Duodenal mucosa (tissue), 2 donors: ENCODE measurements around the gene BACH2.
A peak's percentile ranks its signal among the peaks of the same experiment; 100 is the strongest.
"Not testable (repeated sequence)": the region's sequence is repeated elsewhere in the genome, so short reads cannot be mapped to it uniquely, and the experiment has no call there.

Experiments
- H3K27ac ChIP-seq: one replicate; pipeline ENCODE4 v1.7.0; 2013; ENCODE audit warnings: low read depth, low read length
- H3K27me3 ChIP-seq, 2 donors: one replicate each; pipeline ENCODE4 v1.7.0; 2013; ENCODE audit warnings: low read length in 2 of 2, control low read depth in 1 of 2; ENCODE audit not compliant: insufficient read depth in 2 of 2, control insufficient read depth in 1 of 2
- H3K36me3 ChIP-seq, 2 donors: one replicate each; pipeline ENCODE4 v1.7.0; 2013; ENCODE audit warnings: low read length in 2 of 2, control low read depth in 1 of 2; ENCODE audit not compliant: insufficient read depth in 2 of 2, control insufficient read depth in 1 of 2
- H3K4me1 ChIP-seq, 2 donors: one replicate each; pipeline ENCODE4 v1.7.0; 2013; ENCODE audit warnings: low read length in 2 of 2, control low read depth in 1 of 2; ENCODE audit not compliant: insufficient read depth in 2 of 2, control insufficient read depth in 1 of 2
- H3K4me3 ChIP-seq, 2 donors: one replicate each; pipeline ENCODE4 v1.7.0; 2013; ENCODE audit warnings: low read length in 2 of 2, low read depth in 1 of 2
- H3K9ac ChIP-seq, 2 donors: one replicate each; pipeline ENCODE4 v1.7.0; 2013; ENCODE audit warnings: low read length in 2 of 2, low read depth in 1 of 2
- H3K9me3 ChIP-seq, 2 donors: one replicate each; pipeline ENCODE4 v1.7.0; 2013; ENCODE audit warnings: low read length in 2 of 2, control low read depth in 1 of 2; ENCODE audit not compliant: control insufficient read depth in 1 of 2

The BACH2 gene

DNA sequence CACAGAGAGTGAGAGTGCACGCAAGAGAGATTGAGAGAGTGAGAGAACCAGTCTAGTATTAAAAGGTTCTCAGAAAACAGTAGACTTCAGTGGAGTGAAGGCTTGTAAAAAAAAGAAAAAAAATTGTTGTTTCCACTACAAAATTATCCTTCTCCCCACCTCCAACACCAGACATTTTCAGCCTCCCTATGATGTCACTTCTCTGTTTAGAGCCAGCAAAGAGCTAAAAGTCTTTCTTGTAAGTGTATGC is 77.8 kb downstream of the BACH2 start:
- Histone ChIP-seq H3K27ac (peak overlapping the region; percentile 52), H3K4me3 (peak overlapping the region; percentile 25 to 35), H3K9me3 (peaks cover 0 to 5% of the 10 kb centered on the region in 2 donors), H3K9ac (peak overlapping the region; percentile 9 to 35), H3K4me1 (peaks cover 10 to 15% of the 10 kb centered on the region in 2 donors), H3K27me3 (no peaks in the 10 kb centered on the region), H3K36me3 (no peaks in the 10 kb centered on the region)

DNA sequence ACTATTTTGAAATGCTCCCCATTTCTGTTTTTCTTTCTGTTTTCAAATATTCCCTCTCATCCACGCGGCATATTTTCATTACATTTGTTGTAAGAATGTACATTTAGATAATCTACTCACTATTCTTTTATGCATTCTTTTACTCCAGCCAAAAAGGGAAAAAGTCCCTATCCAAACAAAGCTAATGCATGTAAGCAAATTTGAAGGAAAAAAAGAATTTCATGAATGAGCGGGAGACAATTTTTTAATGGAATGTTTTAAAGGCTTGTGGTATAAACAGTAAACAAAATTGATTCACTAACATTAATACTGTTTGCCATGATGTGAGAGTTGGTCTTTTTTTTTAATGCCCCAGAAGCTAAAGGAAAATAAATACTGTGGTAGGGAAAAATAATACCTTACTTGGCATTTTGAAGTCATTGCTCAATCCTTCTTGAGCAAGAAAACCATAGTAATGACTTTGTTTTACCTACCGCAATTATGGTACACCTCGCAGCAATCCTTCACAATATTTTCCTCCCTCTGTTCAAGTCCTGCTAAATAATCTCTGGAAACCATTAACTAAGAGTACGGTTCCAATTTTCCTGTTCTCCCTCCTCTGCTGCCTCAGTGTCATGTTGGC is 79.0 kb downstream of the BACH2 start:
- Histone ChIP-seq H3K9me3 (peaks cover 0 to 1% of the 10 kb centered on the region in 2 donors), H3K27me3 (no peaks in the 10 kb centered on the region), H3K27ac (peak overlapping the region; percentile 67), H3K9ac (peak overlapping the region in 1 of 2 donors; percentile 35), H3K36me3 (no peaks in the 10 kb centered on the region), H3K4me3 (no peak overlapping the region), H3K4me1 (peaks cover 10 to 15% of the 10 kb centered on the region in 2 donors)

DNA sequence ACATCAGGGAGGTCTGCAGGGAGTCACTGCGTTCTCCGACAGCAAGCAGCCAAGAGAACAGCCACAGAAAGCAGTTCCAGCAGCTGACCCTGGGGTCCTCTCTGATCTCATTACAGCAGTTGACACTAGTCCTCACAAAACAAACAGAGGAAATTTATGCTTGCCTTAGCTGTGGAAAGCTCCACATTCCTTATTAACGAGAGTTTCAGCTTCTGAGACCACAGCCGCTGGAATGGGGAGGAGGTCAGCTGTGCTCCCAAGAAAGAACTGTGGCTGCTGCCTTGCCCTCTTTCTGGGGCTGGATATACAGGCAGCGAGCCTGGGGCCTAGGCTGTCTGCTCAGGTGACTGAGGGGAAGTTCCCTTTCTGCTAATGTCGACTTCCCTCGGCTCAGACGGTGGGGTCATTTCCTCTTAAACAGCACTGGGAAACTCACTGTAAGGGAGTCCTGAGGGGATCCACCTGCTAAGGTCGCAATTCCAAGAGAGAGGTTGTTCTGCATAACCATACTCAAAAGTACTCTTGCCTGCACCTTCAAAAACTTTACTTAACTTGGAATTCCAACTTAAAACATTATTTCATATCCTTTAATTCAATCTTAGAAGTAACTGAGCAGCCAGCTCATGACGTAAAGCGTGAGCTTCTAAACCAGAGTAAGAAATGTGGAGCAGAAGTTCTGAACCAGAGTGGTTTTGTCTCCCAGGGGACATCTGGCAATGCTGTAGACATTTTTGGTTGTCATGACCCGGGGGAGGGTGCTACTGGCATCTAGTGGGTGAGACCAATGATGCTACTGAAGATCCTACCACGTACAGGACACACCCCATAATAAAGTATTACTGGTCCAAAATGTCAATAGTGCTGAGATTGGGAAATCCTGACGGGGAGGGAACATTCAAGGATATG is 80.3 kb downstream of the BACH2 start:
- Histone ChIP-seq H3K36me3 (no peaks in the 10 kb centered on the region), H3K9ac (no peak overlapping the region), H3K4me1 (peaks cover 10 to 15% of the 10 kb centered on the region in 2 donors), H3K9me3 (no peaks in the 10 kb centered on the region), H3K27ac (no peak overlapping the region), H3K4me3 (no peak overlapping the region), H3K27me3 (no peaks in the 10 kb centered on the region)

DNA sequence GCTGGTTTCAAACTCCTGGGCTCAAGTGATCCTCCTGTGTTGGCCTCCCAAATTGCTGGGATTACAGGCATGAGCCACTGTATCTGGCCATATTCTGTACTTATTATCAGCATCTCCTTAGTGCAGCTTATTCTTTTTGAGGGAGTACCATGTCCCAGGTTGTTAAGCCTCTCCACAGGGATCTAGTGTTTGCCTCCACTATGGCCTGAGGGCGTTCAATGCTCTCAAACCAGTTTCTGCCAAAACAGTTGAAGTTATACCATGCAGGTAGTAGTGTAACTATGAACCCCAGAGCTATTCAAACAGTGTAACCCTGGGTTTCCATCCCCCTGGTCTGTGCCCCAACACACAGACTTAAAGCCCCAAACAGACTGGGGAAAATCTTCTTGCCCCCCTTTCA is 81.7 kb downstream of the BACH2 start:
- Histone ChIP-seq H3K27ac (no peak overlapping the region), H3K36me3 (no peaks in the 10 kb centered on the region), H3K4me1 (peaks cover 10 to 15% of the 10 kb centered on the region in 2 donors), H3K4me3 (no peak overlapping the region), H3K27me3 (no peaks in the 10 kb centered on the region), H3K9ac (no peak overlapping the region), H3K9me3 (no peaks in the 10 kb centered on the region)

DNA sequence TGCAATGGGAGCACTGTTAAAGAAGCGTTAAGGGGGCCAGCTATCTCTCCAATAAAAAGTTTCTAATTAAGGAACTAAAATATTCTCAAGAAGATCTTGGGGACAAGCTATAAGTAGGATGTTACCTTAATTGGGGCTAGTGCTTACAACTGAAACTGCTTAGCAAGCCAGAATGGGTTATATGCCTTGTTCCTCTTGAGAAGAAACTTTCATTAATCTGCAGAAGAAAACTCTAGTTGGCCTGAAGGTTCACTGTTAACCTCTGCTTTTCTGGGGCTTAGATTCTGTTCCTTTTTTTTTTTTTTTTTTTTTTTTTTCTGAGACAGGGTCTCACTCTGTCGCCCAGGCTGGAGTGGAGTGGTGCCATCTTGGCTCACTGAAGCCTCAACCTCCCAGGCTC is 82.2 kb downstream of the BACH2 start:
- Histone ChIP-seq H3K27me3 (no peaks in the 10 kb centered on the region), H3K36me3 (no peaks in the 10 kb centered on the region), H3K9me3 (no peaks in the 10 kb centered on the region), H3K27ac (no peak overlapping the region), H3K9ac (no peak overlapping the region), H3K4me3 (no peak overlapping the region), H3K4me1 (peaks cover 8 to 15% of the 10 kb centered on the region in 2 donors)

DNA sequence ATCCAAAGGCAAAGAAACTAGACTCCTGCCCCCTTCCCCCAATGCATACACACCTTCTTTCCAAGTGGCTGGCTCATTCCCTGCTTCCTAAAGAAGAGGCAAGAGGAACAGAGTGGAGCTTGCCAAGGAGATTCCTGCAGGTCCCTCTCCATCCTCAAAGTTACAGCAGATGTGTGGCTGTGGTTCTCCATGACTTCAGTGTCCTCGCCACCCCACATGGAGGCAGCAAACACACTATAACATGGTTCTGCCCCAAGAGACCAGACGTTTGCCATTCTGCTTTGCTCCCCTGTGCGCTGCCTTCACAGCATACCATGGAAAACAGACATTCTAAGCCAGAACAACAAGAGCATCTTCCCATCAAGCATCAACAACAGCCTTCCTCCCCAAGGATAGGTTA is 84.4 kb downstream of the BACH2 start:
- Histone ChIP-seq H3K27ac (no peak overlapping the region), H3K4me1 (peaks cover 0 to 7% of the 10 kb centered on the region in 2 donors), H3K4me3 (no peak overlapping the region), H3K9me3 (no peaks in the 10 kb centered on the region), H3K36me3 (no peaks in the 10 kb centered on the region), H3K27me3 (no peaks in the 10 kb centered on the region), H3K9ac (no peak overlapping the region)

DNA sequence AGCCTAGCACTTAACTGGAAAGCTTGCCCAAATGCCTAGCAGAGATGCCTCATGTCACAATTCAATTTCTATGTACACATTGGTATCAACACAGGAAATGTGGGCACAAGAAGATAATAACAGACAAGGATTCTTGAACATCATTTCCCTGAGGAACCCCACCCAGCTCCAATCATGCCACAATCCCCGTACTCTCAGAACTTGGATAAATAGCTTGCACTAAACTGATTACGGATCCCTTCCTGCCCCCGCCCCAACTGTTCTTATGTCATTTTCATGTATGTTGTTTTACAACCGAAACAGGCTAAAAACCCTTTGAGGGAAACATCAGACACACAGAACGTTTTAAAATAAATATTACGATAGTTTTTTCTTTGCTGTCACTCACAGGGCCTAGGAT is 87.1 kb downstream of the BACH2 start:
- H3K27me3 ChIP-seq: no peaks in the 10 kb centered on the region

DNA sequence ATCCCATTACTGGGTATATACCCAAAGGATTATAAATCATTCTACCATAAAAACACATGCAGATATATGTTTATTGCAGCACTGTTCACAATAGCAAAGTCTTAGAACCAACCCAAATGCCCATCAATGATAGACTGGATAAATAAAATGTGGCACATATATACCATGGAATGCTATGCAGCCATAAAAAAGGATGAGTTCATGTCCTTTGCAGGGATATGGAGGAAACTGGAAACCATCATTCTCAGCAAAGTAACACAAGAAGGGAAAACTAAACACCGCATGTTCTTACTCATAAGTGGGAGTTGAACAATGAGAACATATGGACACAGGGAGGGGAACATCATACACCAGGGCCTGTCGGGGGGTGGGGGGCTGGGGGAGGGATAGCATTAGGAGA is 88.0 kb downstream of the BACH2 start:
- not testable (repeated sequence) for H3K9ac ChIP-seq, H3K27me3 ChIP-seq, H3K9me3 ChIP-seq, H3K27ac ChIP-seq, H3K4me3 ChIP-seq, H3K4me1 ChIP-seq, H3K36me3 ChIP-seq

More for the DNA sequence above, 87.1 kb downstream of the BACH2 start:
- no peak overlapping the region for H3K27ac ChIP-seq
- no peaks in the 10 kb centered on the region for H3K9me3 ChIP-seq
- no peaks in the 10 kb centered on the region for H3K4me1 ChIP-seq
- no peak overlapping the region for H3K9ac ChIP-seq
- no peak overlapping the region for H3K4me3 ChIP-seq
- H3K36me3 ChIP-seq: no peaks in the 10 kb centered on the region

DNA sequence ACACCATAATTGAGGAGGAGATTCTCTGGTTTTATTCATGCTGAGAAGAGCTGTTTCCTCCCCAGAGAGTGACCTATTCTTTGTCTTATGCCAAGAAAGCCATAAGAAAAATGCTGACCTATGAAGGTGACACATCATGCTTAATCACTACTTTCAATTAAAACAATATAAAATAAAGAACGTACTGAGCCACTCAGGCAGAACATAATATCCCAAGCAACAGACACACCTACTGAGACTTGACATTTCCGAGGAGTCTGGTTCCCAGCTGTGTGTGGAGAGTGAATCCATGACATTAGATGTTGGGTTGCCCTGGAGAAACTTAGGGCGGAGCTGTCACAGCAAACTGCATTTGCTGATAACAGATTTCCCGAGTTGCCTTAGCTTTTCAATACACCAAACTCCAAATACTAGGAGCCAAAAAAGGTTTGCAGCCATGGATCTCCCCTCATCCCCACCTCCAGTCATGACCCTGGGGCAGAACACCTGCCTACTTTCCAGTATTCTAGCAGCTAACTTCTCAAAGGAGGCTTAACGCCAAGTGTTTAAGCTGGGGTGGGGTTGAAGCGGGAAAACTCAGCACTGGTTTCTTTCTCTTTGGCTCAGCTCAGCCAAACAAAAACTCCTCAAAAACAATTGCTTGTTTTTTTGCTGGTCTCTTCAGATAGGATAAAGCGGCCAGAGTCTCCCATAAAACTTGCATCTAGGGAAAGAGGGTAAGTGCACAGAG is 92.2 kb downstream of the BACH2 start:
- Histone ChIP-seq H3K4me1 (no peaks in the 10 kb centered on the region), H3K9me3 (no peaks in the 10 kb centered on the region), H3K4me3 (no peak overlapping the region), H3K36me3 (no peaks in the 10 kb centered on the region), H3K9ac (no peak overlapping the region), H3K27me3 (no peaks in the 10 kb centered on the region), H3K27ac (no peak overlapping the region)

DNA sequence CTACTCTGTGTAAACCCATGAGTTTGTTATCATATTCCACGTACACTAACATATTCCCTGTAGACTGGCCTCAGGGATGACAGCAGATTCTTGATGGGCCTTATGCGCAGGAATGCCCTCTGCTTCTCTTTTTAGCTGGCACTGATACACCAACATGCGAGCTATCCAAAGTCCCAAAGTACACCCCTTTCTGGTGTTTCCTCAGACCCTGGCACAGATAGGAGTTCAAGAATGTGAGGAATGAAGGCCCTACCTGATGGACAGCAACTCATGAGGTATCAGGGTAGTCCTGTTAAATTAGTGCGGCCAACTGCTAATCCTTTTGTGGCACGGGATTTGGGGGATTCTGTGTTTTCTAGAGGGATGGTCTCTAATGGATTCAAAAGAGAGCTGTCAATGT is 93.0 kb downstream of the BACH2 start:
- H3K9ac ChIP-seq: no peak overlapping the region
- H3K27ac ChIP-seq: no peak overlapping the region
- H3K36me3 ChIP-seq: no peaks in the 10 kb centered on the region
- H3K27me3 ChIP-seq: no peaks in the 10 kb centered on the region
- no peaks in the 10 kb centered on the region for H3K4me1 ChIP-seq
- no peak overlapping the region for H3K4me3 ChIP-seq
- no peaks in the 10 kb centered on the region for H3K9me3 ChIP-seq
